GM06990 (cell line): ENCODE results near the gene GDPD3.

Experiments used
- DNase-seq: peaks from one replicate; pipeline ENCODE4 v3.0.0-alpha.2; 2011; ENCODE audit not compliant: insufficient read length; ENCODE audit errors: extremely low read depth
- H3K27me3 ChIP-seq: replicated peaks from 2 replicates; pipeline ENCODE4 v1.6.0; 2011; ENCODE audit warnings: low read length; ENCODE audit not compliant: control insufficient read depth, insufficient read depth
- H3K36me3 ChIP-seq: 2 replicates; pipeline ENCODE4 v1.5.1; 2011; ENCODE audit warnings: low read length; ENCODE audit not compliant: control insufficient read depth, insufficient read depth
- H3K4me3 ChIP-seq: replicated peaks from 2 replicates; pipeline ENCODE4 v1.5.1; 2011; ENCODE audit warnings: low read depth, mild to moderate bottlenecking, control low read depth, low read length
- CTCF ChIP-seq: IDR thresholded peaks from 2 replicates; pipeline ENCODE4 v1.5.1; 2011; ENCODE audit warnings: low read length, control low read depth, mild to moderate bottlenecking, inconsistent platforms; ENCODE audit not compliant: insufficient read depth, poor library complexity, severe bottlenecking

The GDPD3 gene

GRCh38 chr16:30076276-30076791 lies 37.0 kb downstream of the GDPD3 start:
- Histone ChIP-seq H3K36me3 (peaks cover 21% of the 10 kb centered on the region), H3K27me3 (no peaks in the 10 kb centered on the region), H3K4me3 (peak overlapping the region; percentile 96)
- DNase-seq, result no peak
- TF ChIP-seq CTCF, result no peak

- Histone ChIP-seq H3K4me3 (peak within 1 kb of the TSS; percentile 96), H3K36me3 (peaks cover 19% of the 10 kb centered on the region), H3K27me3 (no peaks in the 10 kb centered on the region)
- DNase-seq, result peak; percentile 86
- no peak for TF ChIP-seq CTCF
Measured at GRCh38 chr16:30075503-30076275, 37.6 kb downstream of the GDPD3 start, which contains the start of gene PPP4C. TSS of gene PPP4C (plus strand) at chr16:30075994. CDS start at chr16:30076378, 384 bp downstream.

GRCh38 chr16:30070490-30070889 lies 42.8 kb downstream of the GDPD3 start:
- DNase-seq, result no peak
- no peak overlapping the region for H3K4me3 ChIP-seq
- H3K36me3 ChIP-seq, result peaks cover 36% of the 10 kb centered on the region
- H3K27me3 ChIP-seq, result no peaks in the 10 kb centered on the region
- TF ChIP-seq CTCF, result no peak

- Histone ChIP-seq H3K36me3 (peaks cover 36% of the 10 kb centered on the region), H3K27me3 (no peaks in the 10 kb centered on the region), H3K4me3 (no peak overlapping the region)
- TF ChIP-seq CTCF, result no peak
- no peak for DNase-seq
Measured at GRCh38 chr16:30069611-30070462, 43.5 kb downstream of the GDPD3 start.

- peak; percentile 44 for TF ChIP-seq CTCF
- Histone ChIP-seq H3K36me3 (peaks cover 36% of the 10 kb centered on the region), H3K27me3 (no peaks in the 10 kb centered on the region), H3K4me3 (no peak overlapping the region)
- DNase-seq, result no peak
Measured at GRCh38 chr16:30068750-30069610, 44.4 kb downstream of the GDPD3 start.
